Calu3 (cell line): ENCODE measurements around the gene EIF5A. TPM values are rescaled to one million over a fixed set of nuclear protein-coding genes. Genes with fewer than 3 reads are reported as not detected.

Experiments
- BruUV-seq: library from RNA; stranded (reverse); fragments of 400-500 nt; replicated peaks from 2 replicates; lab custom pipeline; 2021; lab: Mats Ljungman, UMichigan
- CTCF ChIA-PET: fragments of 300-600 bp; sonication (Branson Sonifier 250); formaldehyde crosslinking; loops from one replicate; lab custom pipeline; 2022; ENCODE audit warnings: antibody characterized with exemption; lab: Charles Lee
- DNase-seq: peaks from one replicate; pipeline ENCODE4 v3.0.0; 2022
- H3K27ac Mint-ChIP-seq: one replicate; pipeline ENCODE4 v1.8.0; 2022; ENCODE audit warnings: mixed read lengths; ENCODE audit not compliant: unreplicated experiment
- H3K27me3 Mint-ChIP-seq: one replicate; pipeline ENCODE4 v1.8.0; 2022; ENCODE audit warnings: mixed read lengths; ENCODE audit not compliant: unreplicated experiment
- H3K36me3 Mint-ChIP-seq: one replicate; pipeline ENCODE4 v1.8.0; 2022; ENCODE audit warnings: mild to moderate bottlenecking, moderate library complexity, mixed read lengths; ENCODE audit not compliant: insufficient read depth, unreplicated experiment
- H3K4me1 Mint-ChIP-seq: one replicate; pipeline ENCODE4 v1.8.0; 2022; ENCODE audit warnings: mild to moderate bottlenecking, low read depth, mixed read lengths; ENCODE audit not compliant: unreplicated experiment
- H3K4me3 Mint-ChIP-seq: one replicate; pipeline ENCODE4 v1.8.0; 2022; ENCODE audit warnings: mild to moderate bottlenecking, low read depth, moderate library complexity, mixed read lengths; ENCODE audit not compliant: unreplicated experiment
- H3K9me3 Mint-ChIP-seq: one replicate; pipeline ENCODE4 v1.8.0; 2022; ENCODE audit warnings: low read depth, mixed read lengths; ENCODE audit not compliant: unreplicated experiment
- CTCF ChIP-seq: fragments of 200-600 bp; IDR thresholded peaks from one replicate; pipeline ENCODE4 v1.8.0; 2022; ENCODE audit warnings: antibody characterized with exemption; ENCODE audit not compliant: unreplicated experiment
- intact Hi-C: fragments of 100-400 bp; cut with micrococcal nuclease; formaldehyde crosslinking; loops from one replicate; pipeline ENCODE4 v1.10.0; 2022; ENCODE audit not compliant: unreplicated experiment
- total RNA-seq: library from RNA; stranded (reverse); gene quantifications from 2 replicates; pipeline ENCODE4 v1.2.3, GENCODE V29; 2022

Gene EIF5A
- total RNA-seq, 1 experiment from 2014 or later = 608 TPM

DNA sequence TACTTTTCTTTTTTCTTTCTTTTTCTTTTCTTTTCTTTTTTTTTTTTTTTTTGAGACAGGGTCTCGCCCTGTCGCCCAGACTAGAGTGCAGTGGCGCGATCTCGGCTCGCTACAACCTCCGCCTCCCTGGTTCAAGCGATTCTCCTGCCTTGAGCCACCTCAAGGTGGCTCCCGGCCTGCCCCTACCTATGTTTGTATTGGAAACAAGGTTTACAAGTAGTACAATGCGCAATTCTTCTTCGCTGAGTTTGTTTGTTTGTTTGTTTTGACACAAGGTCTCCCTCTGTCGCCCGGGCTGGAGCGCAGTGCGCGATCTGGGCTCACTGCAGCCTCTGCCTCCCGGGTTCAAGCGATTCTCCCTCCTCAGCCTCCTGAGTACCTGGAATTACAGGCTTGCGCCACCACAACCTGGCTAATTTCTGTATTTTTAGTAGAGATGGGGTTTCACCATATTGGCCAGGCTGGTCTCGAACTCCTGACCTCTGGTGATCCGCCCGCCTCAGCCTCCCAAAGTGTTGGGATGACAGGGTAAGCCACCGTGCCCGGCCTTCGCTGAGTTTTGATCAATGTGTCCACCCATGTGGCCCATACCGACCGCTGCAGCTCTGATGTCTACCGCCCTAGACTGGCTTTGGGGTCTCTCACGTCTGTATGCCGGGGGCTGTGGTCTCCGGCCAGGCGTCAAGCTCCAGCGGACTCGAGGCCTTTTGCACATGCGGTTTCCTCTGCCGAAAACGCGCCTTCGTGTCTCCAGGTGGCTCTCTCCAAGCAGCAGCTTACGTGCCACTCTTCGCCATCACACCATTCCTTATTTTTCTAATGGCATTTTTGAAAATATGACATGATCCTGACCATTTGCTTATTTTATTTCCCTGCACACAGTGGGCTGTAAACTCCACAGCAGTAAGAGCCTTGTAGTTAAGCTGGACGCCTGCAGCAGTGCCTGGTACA is 11.9 kb upstream of the EIF5A start:
- no peak for TF ChIP-seq CTCF
- intact Hi-C loops = loop anchor here (2.0 kb wide), 1 partner anchor 15 kb away; the partner anchor contains the start of gene SLC2A4
- H3K4me1 Mint-ChIP-seq = peaks cover 15% of the 10 kb centered on the region
- H3K4me3 Mint-ChIP-seq = peak overlapping the region; percentile 52
- H3K36me3 Mint-ChIP-seq = peaks cover 7% of the 10 kb centered on the region
- no peak overlapping the region for H3K27ac Mint-ChIP-seq
- peaks cover 23% of the 10 kb centered on the region for H3K27me3 Mint-ChIP-seq
- H3K9me3 Mint-ChIP-seq = no peaks in the 10 kb centered on the region
- DNase-seq = no peak
- CTCF ChIA-PET = interaction anchor here (0.9 to 1.4 kb wide), 5 partner anchors 15 to 75 kb away, joined by 3 to 14 read pairs (median 7); partner anchors contain the start of genes GABARAP, NEURL4 and SLC2A4
- no TSS peak for BruUV-seq

- Mint-ChIP-seq H3K27ac (no peak overlapping the region), H3K4me1 (peaks cover 15% of the 10 kb centered on the region), H3K27me3 (peaks cover 24% of the 10 kb centered on the region), H3K36me3 (peaks cover 4% of the 10 kb centered on the region), H3K9me3 (no peaks in the 10 kb centered on the region), H3K4me3 (peak overlapping the region; percentile 52)
- BruUV-seq = no TSS peak
- DNase-seq = peak; percentile 86
- CTCF ChIA-PET = interaction anchor here (0.9 to 1.4 kb wide), 6 partner anchors 16 to 75 kb away, joined by 3 to 14 read pairs (median 6); partner anchors contain the start of genes GABARAP, NEURL4 and SLC2A4
- intact Hi-C loops = no loop called here
- TF ChIP-seq CTCF = peak; percentile 73
Measured at GRCh38 chr17:7296189-7296861, 11.1 kb upstream of the EIF5A start.

- peaks cover 27% of the 10 kb centered on the region for H3K36me3 Mint-ChIP-seq
- no peak overlapping the region for H3K4me3 Mint-ChIP-seq
- DNase-seq = no peak
- H3K27me3 Mint-ChIP-seq = peaks cover 12% of the 10 kb centered on the region
- H3K9me3 Mint-ChIP-seq = no peaks in the 10 kb centered on the region
- H3K4me1 Mint-ChIP-seq = no peaks in the 10 kb centered on the region
- intact Hi-C loops = no loop called here
- CTCF ChIA-PET = no interaction called here
- BruUV-seq = no TSS peak
- no peak overlapping the region for H3K27ac Mint-ChIP-seq
- no peak for TF ChIP-seq CTCF
Measured at GRCh38 chr17:7304179-7304578, 3.2 kb upstream of the EIF5A start.
